Stimulated activated CD4-positive, alpha-beta T cell treated with anti-CD3 and anti-CD28 coated beads, Interleukin-12 subunit alpha, Interleukin-12 subunit beta, amount 100 ng/mL, for 4 hours (primary cell): ENCODE data around the gene KAT6B.
"Not testable (repeated sequence)": the region's sequence is repeated elsewhere in the genome, so short reads cannot be mapped to it uniquely, and the experiment has no call there.

Experiments
- DNase-seq: peaks from one replicate; pipeline ENCODE4 v3.0.0-alpha.2; 2020

KAT6B gene

DNA sequence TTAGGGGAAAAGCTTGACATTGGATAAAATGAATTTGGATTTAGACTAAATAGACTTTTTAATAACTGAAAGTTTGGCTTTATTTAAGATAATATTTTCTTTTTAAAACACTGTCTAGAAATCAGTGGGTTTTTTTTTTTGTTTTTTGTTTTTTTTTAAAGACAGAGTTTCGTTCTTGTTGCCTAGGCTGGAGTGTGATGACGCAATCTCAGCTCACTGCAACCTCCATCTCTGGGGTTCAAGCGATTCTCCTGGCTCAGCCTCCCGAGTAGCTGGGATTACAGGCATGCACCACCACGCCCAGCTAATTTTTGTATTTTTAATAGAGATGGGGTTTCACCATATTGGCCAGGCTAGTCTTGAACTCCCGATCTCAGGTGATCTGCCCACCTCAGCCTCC is 66.9 kb downstream of the KAT6B start:
- DNase-seq: not testable (repeated sequence)

GRCh38 chr10:74896788-74897527 is 70.6 kb downstream of the KAT6B start:
- no peak for DNase-seq

DNA sequence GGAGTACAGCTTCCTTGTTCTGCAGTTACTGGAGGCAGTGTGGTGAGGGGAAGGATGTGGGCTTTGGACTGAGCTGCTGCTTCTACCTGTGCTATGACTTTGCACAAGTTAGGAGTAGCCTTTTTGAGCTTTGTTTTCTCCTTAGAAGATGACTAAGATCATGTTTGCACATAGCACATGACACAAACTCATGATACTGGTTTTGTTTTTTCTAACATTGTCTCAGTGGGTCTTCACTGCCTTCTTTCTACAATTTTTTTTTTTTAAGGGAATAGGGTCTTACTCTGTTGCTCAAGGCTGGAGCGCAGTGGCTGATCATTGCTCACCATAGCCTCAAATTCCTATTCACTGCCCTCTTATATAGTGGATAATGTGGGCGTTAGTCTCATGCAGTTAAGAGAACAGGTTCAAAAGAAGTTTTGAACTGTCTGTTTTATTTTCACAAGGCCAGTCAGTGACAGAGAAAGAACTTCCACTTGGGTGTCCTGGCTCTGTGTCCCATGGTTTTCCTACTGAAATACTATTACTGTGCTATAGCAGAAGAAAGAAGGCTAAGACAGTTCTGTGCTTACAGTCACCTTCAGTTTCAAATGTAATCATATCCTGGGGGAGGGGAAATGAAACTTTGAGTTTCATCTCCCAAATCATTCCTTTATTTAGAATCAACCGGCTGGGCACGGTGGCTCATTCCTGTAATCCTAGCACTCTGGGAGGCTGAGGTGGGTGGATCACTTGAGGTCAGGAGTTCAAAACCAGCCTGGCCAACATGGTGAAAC is 72.0 kb downstream of the KAT6B start:
- DNase-seq: no peak

GRCh38 chr10:74900297-74900696 is 73.9 kb downstream of the KAT6B start:
- DNase-seq: no peak

- no peak for DNase-seq
Observed at GRCh38 chr10:74901301-74901700, 74.9 kb downstream of the KAT6B start.

DNA sequence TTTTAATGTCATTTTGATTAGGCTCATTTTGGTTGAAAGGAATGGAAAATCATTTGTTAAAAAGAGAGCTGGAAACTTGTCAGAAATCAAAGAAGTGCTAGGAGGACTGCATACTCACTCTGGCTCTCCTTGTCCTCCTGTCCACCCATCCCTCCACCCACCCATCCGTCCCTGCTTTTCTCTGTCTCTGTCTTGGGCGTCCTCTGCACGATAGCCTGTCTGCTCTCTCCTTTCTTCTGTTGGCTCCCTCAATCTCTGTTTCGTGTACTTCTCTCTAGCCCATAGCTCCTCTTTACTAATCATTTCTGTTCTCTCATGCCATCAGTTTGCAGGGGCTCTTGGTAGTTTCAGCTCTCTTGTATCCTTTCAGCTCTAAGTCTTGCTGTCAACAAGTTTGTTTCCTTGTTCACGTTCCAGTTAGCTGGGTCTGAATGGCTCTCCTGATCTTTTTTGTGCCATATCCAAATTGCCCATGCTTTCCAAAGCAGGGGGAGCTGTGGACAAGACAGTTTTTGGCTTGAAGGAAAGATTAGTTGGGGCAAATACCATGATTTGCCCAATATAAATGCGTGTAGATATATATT is 75.6 kb downstream of the KAT6B start:
- no peak for DNase-seq

DNA sequence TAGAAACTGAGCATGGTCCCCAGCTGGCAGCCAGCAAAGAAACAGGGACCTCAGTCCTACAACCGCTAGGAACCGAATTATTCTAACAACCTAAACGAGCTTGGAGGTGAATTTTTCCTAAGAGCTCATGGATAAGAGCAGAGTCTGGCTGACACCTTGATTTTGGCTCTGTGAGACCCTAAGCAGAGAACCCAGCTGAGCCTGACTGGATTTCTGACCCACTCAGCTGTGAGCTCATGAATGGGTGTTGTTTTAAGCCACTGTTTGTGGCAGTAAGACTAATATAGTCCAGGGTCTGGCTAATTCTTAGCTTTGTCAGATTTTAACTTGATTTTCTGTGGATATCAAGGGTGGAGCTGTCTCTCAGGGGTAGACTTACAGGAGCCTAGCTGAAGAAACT is 77.1 kb downstream of the KAT6B start:
- DNase-seq: no peak

GRCh38 chr10:74906611-74907198 is 80.3 kb downstream of the KAT6B start:
- no peak for DNase-seq

DNA sequence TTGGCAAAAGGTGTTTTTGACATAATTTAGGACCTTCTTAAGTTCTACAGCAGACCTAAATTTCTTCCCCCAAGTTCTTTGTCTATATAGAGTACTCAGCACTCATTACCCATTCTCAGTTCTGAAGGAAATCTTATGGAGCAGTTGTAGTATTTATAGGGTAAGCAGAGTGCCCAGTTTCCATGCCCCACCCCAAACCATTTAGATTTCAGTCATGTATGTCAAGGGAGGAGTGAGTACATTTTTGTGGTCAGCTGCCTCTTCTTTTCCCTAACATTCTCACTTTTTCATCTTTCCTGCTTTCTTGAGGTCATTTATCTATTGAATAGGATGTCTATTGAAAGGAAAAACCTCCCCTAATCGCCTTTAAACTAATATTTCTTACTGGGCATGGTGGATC is 83.3 kb downstream of the KAT6B start:
- no peak for DNase-seq

DNA sequence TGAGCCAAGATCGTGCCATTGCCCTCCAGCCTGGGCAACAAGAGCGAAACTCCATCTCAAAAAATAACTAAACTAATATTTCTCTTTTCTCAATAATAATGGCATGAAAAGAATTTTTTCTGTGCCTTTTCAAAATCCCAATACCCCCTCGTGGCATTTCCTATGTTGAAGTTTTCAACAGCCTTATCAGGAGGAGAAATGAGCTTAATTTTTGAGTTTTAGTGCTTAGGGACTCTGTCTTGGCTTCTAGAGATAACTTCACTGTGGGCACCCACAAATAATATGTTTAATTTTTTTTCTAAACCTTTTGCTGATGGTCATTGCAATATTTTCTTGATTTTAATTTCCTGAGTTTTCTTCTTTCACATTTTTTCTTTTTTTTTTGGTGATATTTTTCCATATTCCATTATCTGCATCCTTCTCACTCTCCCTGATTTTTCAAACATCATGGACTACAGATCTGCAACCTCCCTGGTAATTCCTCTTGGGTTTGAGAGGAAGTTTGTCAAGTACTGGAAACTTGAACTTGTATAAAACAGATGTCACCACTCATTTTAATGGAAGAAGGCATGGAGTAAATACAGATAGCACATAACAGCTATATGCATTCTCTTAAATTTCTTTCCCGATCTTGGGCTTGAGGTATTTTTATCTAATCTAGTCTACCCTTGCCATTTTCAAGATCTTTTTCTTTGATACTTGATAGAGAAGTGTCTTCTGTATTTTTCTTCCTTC is 84.0 kb downstream of the KAT6B start:
- no peak for DNase-seq

- no peak for DNase-seq
Observed at GRCh38 chr10:74910976-74911350, 84.6 kb downstream of the KAT6B start.

- DNase-seq: no peak
Observed at GRCh38 chr10:74912182-74912581, 85.8 kb downstream of the KAT6B start.

- no peak for DNase-seq
Observed at GRCh38 chr10:74912682-74913081, 86.3 kb downstream of the KAT6B start.

GRCh38 chr10:74913377-74913979 is 87.1 kb downstream of the KAT6B start:
- DNase-seq: no peak

DNA sequence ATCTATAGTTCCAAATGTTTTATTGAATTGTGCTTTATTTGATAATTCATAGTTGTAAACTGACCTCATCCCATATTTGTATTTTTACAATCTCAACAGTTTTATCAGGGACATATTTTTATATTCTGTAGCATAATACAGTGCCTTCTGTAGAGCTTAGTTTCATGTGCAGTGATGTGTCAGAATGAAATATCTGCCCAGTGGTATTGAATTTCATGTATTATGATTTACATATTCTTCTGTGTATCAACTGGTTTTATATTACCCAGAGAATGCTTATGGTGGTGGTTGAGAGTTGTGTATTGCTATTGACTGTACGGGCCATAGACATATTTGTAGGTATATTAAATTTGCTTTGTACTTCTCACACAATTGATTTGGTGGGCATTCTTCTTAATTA is 89.9 kb downstream of the KAT6B start:
- DNase-seq: no peak

- DNase-seq: no peak
Observed at GRCh38 chr10:74917481-74918077, 91.2 kb downstream of the KAT6B start.

- no peak for DNase-seq
Observed at GRCh38 chr10:74919671-74920070, 93.3 kb downstream of the KAT6B start.

DNA sequence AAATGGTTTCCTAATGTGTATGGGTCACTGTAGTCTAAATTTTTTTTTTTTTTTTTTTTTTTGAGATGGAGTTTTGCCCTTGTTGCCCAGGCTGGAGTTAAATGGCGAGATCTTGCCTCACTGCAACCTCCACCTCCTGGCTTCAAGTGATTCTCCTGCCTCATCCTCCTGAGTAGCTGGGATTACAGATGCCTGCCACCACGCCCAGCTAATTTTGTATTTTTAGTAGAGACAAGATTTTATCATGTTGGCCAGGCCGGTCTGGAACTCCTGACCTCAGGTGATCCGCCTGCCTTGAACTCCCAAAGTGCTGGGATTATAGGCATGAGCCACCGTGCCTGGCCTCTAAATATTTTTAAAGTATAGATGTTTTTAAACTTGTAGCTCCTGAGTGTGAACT is 94.7 kb downstream of the KAT6B start:
- not testable (repeated sequence) for DNase-seq

DNA sequence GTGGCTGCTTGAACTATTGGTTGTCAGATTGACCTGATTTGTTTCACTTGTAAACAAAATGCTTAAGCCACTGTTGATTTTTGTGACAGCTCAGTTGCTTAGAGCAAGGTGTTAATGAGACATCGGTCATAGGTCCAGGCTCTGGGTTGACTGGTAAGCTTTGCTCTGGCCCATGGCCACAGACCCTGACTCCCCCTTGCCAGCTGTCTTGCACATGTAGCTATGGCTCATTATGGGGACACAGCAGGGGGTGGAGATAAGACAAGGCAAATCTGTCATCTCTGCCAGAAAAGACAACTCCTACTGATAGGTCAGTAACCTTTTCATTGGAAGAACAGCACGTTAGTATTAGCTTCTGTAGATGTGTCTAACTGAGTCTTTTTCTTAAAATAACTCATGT is 95.3 kb downstream of the KAT6B start:
- no peak for DNase-seq

GRCh38 chr10:74922921-74923320 is 96.5 kb downstream of the KAT6B start:
- no peak for DNase-seq

GRCh38 chr10:74923556-74923955 is 97.2 kb downstream of the KAT6B start:
- DNase-seq: no peak
